ENCODE data around the gene IL22RA2.

IL22RA2 gene

DNA sequence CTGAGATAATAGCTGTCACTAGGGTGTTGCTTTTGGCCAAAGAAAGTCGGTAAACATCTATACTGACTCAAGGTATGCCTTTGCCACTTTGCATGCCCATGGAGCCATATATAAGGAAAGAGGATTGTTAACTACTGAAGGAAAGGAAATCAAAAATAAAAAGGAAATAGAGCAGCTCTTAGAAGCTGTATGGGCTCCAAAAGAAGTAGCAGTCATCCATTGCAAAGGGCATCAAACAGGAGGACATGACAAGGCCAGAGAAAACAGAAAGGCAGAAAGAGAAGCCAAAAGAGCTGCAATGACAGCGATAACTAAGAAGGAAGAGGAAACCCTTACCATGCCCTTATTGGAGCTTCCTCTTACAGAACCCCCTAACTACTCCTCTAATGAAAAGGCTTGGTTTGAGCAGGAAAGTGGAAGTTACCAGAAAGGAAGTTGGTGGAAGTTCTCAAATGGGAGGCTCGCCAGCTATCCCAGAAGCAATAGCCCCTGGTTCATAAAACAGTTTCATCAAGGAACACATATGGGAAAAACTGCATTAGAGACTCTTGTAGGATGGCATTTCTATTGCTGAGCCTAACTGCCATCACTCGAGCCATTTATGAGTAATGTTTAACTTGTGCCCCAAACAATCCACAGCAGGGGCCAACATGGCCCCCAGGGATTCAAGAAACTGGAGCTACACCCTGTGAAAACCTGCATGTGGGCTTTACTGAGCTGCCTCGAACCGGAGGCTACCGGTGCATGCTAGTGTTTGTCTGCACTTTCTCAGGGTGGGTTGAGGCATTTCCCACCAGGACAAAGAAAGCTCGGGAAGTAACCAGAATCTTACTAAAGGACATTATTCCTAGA is 7.0 kb downstream of the IL22RA2 start:
- no peak for DNase-seq

DNA sequence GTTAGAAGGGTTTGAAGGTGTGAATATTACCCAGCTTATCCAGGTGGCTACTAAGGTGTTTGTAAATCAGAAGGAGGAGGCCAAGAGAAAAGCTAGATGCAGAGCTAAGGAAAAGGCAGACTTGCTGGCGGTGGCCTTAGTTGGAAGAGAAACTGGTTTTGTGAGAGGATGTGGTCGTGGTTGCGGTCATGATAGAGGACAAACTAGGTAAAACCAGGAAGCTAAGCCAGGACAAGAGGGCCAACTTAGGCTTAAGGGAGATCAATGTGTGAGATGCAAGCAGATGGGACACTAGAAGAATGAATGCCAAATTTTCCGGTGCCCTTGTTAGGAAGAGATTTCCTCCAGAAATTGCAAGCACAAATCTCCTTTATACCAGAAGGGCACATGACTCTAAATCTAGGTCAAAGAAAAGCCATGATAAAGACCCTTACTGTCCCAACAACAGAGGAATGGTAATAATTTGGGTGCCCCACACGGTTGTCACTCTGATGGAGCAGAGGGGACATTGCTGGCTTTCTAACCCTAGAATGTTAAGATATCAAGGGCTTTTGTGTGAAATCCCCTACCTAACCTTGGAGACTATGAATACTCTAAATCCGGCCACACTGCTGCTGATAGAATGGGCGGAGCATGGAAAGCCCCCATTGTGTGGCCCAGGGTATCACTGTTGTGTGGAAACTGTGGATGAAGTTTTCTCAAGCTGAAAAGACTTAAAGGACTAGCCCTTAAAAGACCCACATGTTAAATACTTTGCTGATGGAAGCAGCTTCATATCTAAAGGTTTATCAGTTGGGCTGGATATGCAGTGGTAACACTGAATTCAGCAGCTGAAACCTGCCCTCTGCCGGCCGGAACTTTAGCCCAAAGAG is 7.8 kb downstream of the IL22RA2 start:
- no peak for DNase-seq

DNA sequence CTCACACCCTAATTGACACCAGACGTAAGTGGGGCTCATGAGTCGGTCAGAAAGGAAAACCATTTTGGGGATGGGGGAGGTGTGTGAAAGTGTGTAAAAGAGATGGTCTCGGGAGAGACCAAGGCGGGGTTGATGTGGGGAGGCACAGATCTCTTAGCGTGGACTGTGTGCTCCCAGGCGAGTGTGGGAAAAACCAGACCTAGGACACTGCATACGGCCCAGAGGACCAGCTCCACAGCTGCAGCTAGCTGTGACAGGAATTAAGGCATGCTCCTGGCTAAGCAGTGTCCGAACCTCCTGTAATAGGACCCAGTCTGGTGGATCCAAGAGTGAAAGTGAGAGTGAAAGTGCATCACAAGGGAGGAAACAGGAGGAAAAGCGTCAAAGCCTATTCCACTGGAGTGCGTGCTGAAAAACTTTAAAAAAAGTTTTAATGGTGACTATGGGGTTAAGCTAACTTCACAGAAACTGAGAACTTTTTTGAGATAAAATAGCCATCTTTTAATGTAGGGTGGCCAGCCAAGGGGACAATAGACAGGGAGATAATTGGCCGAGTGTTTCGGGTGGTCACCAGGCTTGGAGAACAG is 9.6 kb downstream of the IL22RA2 start:
- no peak for DNase-seq

DNA sequence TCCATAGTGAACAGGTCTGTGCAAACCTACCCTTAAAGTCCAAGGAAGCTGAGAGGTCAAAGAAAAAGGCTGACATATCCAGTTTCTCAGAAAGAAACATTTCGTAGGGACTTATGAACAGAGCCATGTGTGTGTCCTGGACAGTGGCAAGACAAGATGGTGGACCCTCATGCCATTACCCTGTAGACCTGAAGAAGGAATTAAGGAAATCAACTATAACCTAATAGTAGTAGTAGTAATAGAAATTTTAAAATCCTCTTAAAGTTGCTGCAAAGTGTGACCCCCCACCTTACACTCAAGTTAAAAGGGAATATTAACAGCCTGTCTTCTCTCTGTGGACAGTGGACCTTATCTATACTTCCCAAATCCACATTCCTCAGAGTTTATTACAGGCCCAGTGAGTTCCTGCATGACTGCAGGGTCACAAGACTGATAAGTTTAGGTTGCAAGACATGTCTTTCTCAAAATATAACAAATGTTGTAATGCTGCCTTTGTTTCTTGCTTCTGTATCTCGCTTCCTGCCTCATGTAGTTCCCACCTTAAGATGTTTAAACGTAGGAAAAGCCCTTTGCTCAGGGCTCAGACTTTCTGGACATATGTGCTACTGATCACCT is 10.6 kb downstream of the IL22RA2 start:
- no peak for DNase-seq

DNA sequence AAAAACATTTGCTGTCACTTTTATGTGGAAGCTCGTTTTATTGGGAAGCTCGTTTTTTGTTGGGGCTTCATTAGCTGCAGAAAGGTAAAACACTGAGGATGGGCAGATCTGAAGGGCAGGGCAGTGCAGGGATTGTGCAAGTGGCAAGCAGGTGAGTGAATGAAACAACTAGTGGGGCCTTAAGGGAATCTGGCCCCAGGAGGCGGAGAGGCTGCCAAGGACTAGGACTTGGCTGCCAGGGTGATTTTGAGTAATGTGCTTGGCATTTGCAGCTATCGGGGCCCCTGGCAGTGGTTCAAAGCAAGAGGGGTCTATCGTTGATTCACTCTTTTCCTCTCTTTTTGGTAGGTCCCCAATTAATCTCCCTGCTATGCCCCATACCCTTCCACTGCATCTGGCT is 11.5 kb downstream of the IL22RA2 start:
- DNase-seq: no peak

DNA sequence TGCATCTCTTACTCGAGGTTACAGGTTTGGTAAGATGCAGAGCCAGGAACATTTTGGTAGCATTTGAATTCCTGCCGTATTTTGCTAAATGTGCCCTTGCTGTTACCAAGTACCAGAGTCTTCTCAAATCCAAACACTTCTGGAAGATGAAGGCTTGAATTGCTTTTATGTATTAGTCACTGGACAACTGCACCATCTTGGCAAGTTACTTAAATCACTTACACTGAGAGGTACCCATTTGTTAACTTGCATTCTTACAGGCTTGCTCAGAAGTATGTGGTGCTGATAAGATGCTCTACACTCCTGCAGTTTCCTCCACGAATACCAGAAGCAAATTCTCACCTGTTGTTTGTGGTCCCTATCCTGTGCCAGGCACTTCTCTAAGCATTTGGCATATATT is 12.7 kb downstream of the IL22RA2 start:
- no peak for DNase-seq

DNA sequence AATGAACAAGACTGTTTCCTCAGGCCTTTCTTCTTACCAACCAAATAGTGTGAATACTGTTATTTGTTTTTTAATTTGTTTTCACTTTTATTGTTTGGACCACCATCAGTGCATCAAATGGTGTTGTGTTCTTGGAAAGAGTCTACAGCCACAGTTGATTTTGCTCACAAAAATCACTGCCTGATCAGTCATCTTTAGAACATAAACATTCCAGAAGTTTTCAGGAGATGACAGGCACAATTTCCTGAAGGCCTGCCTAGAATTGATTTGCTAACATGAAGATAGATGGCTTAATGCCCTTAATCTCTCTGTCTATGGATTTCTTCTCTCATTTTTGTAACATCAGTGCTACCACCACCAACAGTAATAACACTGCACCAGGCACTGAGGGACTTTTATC is 13.5 kb downstream of the IL22RA2 start:
- DNase-seq: no peak

DNA sequence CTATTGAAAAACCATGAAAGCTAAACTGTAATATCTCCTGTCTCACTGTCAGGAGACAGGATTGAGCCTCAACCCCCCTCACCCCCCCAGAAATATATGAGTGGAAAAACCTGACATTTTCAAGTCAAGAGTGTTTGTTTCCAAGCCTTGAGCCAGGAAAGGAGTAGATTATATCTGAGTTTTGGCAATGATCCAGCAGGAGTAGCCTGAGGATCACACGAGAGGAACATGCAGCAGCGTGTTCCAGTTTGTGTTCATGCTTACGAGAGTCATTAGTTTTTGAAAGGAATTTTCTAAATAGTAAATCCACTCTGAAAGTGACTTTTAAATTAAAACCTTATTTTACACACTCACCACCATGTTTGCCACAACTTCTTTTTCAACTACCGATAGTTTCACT is 15.8 kb downstream of the IL22RA2 start:
- DNase-seq: no peak

DNA sequence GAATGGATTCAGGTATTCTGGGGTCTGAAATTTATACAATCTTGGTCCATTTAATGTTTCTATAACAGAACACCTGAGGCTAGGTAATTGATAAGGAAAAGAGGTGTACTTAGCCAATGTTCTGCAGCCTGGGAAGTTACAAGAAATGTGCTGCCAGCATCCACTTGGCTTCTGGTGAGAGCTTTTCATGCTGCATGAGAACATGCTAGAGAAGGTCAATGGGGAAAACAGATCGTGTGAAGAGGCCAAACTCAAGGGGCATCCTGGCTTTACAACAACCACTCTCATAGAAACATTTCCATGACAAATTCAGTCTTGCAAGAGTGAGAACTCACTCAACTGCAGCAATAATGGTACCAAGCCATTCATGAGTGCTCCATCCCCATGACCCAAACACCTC is 16.8 kb downstream of the IL22RA2 start:
- DNase-seq: no peak

DNA sequence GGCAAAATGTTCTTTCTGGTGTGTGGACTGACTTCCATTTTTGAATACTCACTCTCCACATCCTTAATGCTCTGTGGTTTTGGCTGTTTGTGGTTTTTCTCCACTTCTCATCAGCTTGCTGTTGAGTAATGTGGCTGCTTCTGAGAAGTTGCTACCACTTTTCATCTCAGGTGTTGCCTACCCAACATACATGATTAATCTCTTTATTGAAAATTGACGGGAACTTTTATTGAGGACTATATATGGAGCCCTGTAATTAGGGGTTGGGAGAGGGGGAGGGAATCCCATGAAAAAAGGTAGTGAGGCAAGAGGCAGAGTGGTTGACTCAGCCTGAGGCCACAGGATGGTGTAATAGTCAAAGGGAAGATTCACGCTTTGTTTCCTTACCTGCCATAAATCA is 17.6 kb downstream of the IL22RA2 start:
- no peak for DNase-seq

DNA sequence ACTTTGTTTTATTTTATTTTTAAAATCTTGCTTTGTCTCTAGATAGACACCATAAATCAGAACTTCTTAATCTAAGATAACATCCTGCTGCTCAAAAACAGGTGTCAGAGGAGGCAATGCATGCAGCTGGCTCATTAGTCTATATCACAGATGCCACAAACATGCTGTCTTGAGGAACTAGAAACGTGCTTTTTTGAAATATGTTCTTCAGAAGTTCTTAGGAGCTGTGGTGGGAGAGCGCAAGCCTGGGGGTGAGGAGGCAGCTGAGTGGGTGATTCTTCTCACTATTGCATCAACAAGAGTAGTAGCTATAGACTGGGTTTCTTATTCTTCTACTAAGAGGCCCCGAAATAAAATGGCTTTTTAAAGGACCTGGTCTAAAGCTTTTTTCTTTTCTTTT is 23.4 kb downstream of the IL22RA2 start:
- DNase-seq: no peak

DNA sequence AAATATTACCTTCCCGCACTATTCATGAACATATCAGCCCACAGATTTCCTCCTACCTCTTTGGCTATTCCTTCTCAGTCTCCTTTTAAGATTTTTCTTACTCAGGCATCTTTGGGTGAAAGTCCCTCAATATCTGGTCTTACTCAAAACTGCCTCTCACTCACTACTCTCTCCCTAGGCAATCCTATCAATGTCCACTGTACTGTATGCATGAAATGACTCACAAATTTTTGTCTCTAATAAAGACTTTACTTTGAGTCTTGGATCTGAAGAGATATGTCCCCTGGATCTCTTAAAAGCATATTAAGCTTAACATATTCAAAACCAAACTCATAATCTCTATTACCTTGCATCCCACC is 24.4 kb downstream of the IL22RA2 start:
- no peak for DNase-seq

DNA sequence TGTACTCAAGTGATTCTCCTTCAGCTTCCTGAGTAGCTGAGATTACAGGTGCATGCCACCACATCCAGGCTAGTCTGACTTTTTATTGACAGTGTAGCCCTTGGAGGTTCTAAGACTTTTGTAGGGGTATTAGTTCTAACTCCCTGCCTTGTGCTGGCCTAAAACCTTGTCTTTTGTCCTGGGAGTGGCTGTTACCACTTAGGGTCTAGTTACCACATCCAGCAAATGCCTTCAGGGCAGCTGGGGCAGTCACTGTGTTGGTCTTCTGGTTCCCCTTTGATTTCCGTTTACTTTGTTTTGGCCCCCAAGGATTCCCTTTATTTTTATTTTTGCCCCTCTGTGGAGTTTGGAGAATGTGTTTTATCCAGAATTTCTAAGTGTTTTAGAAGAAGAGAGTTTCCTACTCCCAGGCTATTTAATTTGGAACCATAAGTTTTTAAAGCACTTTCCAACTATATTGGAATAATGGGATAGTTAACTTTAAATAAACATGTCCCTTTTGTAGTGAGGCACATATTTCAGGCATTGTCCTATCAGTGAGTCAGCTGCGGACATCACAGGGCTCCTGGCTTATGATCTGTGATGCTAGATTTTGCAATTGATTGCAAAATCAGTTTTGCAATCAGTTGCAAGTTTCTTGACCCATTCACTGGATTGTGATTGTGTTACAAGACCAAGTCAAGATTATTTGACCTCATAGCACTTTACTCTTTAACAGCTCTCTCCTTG is 25.0 kb downstream of the IL22RA2 start:
- DNase-seq: no peak

DNA sequence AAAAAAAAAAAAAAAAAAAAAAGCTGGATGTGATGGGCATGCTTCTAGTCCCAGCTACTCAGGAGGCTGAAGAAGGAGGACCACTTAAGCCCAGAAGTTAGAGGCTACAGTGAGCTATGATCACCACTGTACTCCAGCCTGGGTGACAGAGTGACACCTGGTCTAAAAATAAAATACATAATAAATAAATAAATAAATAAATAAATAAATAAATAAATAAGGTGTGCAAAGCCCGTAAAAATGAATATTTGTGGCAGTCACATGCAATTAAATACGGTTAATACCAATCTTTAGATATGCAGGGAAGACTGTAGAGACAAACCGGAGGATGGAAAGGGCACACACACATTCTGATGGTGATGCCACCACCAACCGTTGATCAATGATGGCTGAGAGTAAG is 26.2 kb downstream of the IL22RA2 start:
- DNase-seq: no peak

DNA sequence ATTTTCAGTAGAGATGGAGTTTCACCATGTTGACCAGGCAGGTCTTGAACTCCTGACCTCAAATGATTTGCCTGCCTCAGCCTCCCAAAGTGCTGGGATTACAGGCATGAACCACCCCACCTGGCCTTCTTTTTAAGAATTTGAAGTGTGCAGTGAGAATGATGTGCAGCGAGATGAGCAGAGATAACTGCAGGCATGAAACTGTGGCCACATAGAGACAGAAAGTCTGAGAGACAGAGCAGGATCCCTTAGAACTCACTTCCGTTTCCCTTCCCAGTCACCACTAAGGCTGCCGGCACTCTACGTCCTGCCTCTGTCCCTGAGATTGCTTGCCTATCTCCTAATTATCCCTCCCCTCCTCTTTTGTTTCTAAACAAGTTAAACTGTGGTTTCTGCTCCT is 27.2 kb downstream of the IL22RA2 start:
- DNase-seq: no peak

DNA sequence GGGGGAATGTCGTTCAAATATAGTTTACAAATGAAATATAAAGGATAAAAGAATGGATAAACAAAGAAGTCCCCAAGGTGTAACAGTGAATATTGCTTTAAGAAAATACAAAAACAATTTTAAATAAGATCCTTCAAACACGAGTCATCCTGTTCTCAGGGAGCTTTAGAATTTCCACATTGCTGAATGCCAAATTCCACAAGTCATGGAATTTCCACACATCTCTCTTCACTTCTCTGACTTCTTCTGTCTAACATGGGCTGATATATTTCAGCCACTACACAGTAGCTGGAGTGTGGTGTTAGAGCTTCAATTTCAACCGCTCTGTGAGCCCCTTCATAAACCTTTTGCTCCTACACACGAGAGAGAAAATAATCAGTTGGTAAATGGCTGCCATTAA is 28.0 kb downstream of the IL22RA2 start:
- no peak for DNase-seq

DNA sequence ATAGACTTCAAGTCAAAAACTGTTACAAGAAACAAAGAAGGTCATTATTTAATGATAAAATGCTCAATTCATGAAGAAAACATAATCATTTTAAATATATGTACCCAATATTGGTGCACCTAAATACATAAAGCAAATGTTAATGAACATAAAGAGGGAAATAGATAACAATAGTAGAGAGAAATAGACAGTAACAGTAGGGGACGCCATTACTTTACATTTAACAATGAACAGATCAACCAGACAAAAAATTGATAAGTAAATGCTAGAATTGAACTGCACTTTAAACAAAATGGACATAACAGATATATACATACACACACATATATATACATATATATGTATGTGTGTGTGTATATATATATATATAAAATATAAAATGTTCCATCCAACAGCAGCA is 37.4 kb downstream of the IL22RA2 start:
- DNase-seq: no peak

DNA sequence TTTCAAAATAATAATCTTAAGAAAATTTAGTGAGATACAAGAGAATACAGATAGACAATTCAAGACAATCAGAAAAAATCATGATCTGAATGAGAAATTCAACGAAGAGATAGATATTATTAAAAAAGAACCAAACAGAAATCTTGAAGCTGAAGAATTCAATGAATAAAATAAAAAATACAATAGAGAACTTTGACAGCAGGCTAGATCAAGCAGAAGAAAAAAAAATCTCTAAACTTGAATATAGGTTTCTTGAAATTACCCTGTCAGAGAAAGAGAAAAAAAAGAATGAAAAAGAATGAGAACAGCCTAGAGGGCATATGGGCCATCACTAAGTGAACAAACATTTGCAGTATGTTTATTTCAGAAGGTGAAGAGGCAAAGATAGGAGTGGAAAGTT is 39.0 kb downstream of the IL22RA2 start:
- DNase-seq: no peak

DNA sequence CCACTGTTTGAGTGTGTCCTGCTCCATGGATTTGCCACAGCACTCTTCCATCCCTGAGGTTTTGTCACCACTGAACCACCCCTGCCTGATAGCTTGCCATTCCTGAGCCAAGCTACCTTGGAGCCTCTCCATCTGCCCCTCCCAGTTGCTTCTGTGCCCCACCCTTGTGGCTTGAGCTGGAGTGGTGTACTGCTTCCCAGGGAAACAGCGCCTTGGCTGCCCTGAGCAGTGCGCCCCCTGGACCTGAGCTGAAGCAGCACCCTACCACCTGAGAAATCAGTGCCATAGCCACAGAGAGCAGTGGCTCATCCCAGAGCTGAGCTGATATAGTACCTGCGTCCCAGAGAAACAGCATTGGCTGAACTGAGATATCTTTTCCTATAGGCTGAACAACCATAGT is 40.3 kb downstream of the IL22RA2 start:
- DNase-seq: no peak

DNA sequence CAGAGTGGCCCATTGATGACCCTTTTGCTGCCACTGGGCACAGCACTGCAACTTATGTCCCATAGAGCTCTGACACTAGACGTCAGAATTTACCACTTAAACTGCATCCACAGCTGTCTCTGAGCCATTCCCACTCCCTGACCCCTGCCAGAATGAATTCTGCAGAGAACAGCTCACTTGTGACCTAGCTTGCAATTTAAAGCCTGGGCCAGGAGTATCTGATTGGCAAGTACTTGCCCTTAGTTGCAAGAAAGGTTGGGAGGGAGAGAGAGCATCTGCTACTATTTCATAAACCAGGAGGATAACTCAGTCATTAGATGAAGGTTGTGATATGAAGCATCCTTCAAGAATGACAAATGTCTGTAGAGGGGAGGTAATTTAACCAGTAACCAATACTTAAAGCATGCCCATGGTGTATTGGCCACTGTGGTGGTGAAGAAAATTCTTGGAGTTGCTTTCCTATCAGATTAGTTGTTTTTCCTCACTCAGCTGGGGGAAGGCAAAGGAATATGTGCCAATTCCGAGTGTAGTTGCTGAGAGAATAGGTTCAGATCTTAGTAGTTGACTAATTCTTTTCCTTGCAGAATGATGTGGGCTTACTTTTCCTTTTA is 46.5 kb downstream of the IL22RA2 start:
- no peak for DNase-seq

DNA sequence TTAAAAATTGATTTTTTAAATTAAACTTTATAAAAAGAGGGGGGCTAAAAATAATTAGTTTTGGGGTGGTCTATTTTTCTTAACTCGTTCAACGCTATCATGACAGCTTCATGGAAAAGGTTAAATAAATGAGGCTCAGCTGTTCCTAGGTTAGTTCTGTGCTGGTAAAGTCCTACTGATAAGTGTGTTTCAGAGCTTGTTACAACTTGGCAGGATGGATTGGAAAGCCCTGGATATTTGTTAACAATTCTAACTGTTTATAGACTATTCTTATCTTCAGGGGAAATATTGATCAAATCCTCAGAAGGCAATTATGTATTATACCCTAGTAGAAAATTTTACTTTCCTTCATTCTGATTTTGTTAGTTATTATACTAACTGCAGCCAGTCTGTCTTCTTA is 50.4 kb downstream of the IL22RA2 start:
- no peak for DNase-seq

DNA sequence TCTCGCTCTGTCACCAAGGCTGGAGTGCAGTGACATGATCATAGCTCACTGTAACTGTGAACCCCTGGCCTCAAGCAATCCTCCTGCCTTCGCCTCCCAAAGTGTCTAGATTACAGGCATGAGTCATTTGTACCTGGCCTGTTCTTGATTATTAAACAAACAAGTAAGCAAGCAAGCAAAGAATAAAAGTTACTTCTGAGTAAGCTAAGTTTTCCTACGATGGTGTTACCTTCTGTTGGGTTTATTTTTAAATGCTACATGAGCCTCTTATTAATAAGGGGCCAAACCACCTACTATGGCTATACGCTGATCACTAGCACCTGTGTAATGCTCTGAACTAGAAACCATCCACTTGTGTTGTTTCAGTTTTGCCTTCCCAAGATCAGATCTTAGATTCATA is 50.8 kb downstream of the IL22RA2 start:
- DNase-seq: no peak

Measured in C1 segment of cervical spinal cord (tissue), 14 donors.